Measurements from ENCODE around the gene ZMYND19. TPM values are rescaled to one million over a fixed set of nuclear protein-coding genes. Genes with fewer than 3 reads are reported as not detected.
"Not testable (repeated sequence)": the region's sequence is repeated elsewhere in the genome, so short reads cannot be mapped to it uniquely, and the experiment has no call there.

ZMYND19 gene
- 26.3 TPM for polyA plus RNA-seq (2013, experiment 1 of 2; ENCODE audit: insufficient read length)
- 23.7 TPM for polyA plus RNA-seq (2013, experiment 2 of 2; ENCODE audit: insufficient read length)

GRCh38 chr9:137590469-137591383 lies at the start of gene ZMYND19:
Gene ZMYND19 (minus strand): TSS chr9:137590512. CDS start chr9:137590263, 249 bp downstream.
- DNase-seq: peak; percentile 91

GRCh38 chr9:137639303-137640051 lies 49.2 kb upstream of the ZMYND19 start:
- no peak for DNase-seq

GRCh38 chr9:137638680-137639079 lies 48.4 kb upstream of the ZMYND19 start:
- DNase-seq: no peak

- DNase-seq: no peak
Observed at GRCh38 chr9:137634016-137634415, 43.7 kb upstream of the ZMYND19 start.

- DNase-seq: no peak
Observed at GRCh38 chr9:137632230-137633161, 42.2 kb upstream of the ZMYND19 start.

- DNase-seq: no peak
Observed at GRCh38 chr9:137631345-137632229, 41.3 kb upstream of the ZMYND19 start.

- no peak for DNase-seq
Observed at GRCh38 chr9:137630679-137631078, 40.4 kb upstream of the ZMYND19 start.

- no peak for DNase-seq
Observed at GRCh38 chr9:137630126-137630525, 39.8 kb upstream of the ZMYND19 start.

- DNase-seq: not testable (repeated sequence)
Observed at GRCh38 chr9:137627406-137627805, 37.1 kb upstream of the ZMYND19 start.

GRCh38 chr9:137626464-137626863 lies 36.2 kb upstream of the ZMYND19 start:
- DNase-seq: no peak

- not testable (repeated sequence) for DNase-seq
Observed at GRCh38 chr9:137622211-137622610, 31.9 kb upstream of the ZMYND19 start.

- peak; percentile 22 for DNase-seq
Observed at GRCh38 chr9:137621131-137621757, 30.9 kb upstream of the ZMYND19 start.

GRCh38 chr9:137620581-137620980 lies 30.3 kb upstream of the ZMYND19 start:
- DNase-seq: no peak

- DNase-seq: no peak
Observed at GRCh38 chr9:137620048-137620405, 29.7 kb upstream of the ZMYND19 start.

GRCh38 chr9:137619240-137620047 lies 29.1 kb upstream of the ZMYND19 start:
- peak; percentile 36 for DNase-seq

- peak; percentile 88 for DNase-seq
Observed at GRCh38 chr9:137618105-137619067, 28.1 kb upstream of the ZMYND19 start, which contains the start of gene EHMT1. Gene EHMT1 (plus strand): TSS chr9:137619005. CDS start chr9:137619029, 24 bp downstream.

- no peak for DNase-seq
Observed at GRCh38 chr9:137615387-137615871, 25.1 kb upstream of the ZMYND19 start.
